SK-N-SH treated with all-trans-retinoic acid at 6 μM for 48 hours (cell line): ENCODE measurements around the gene TIMELESS.
"Not testable (repeated sequence)": the region's sequence is repeated elsewhere in the genome, so short reads cannot be mapped to it uniquely, and the experiment has no call there.

Experiments
- ATAC-seq: fragments of 200-7000 bp; cut with Tn5 transposase; 3 replicates; pipeline ENCODE4 v1.9.1; 2020; ENCODE audit warnings: mild to moderate bottlenecking, moderate library complexity
- BACH2 ChIP-seq: fragments of 250-450 bp; sonication (Bioruptor Pico); IDR thresholded peaks from 2 replicates; pipeline ENCODE4 v1.9.0; 2021; ENCODE audit warnings: mild to moderate bottlenecking, borderline replicate concordance
- CREB5 ChIP-seq: fragments of 250-450 bp; sonication (Bioruptor Pico); IDR thresholded peaks from 2 replicates; pipeline ENCODE4 v1.5.1; 2020; ENCODE audit warnings: low read depth, mild to moderate bottlenecking, moderate library complexity
- CSDC2 ChIP-seq: fragments of 250-450 bp; sonication (Bioruptor Pico); IDR thresholded peaks from 2 replicates; pipeline ENCODE4 v1.5.0; 2020; ENCODE audit warnings: mild to moderate bottlenecking, moderate library complexity
- CSRNP3 ChIP-seq: fragments of 250-450 bp; sonication (Bioruptor Pico); IDR thresholded peaks from 2 replicates; pipeline ENCODE4 v1.5.1; 2021; ENCODE audit warnings: mild to moderate bottlenecking, moderate library complexity
- ISL1 ChIP-seq: fragments of 250-450 bp; sonication (Bioruptor Pico); IDR thresholded peaks from 2 replicates; pipeline ENCODE4 v2.1.2; 2022; ENCODE audit warnings: mild to moderate bottlenecking, moderate library complexity
- OSR1 ChIP-seq: fragments of 250-450 bp; sonication (Bioruptor Pico); IDR thresholded peaks from 2 replicates; pipeline ENCODE4 v1.8.0; 2022; ENCODE audit warnings: moderate library complexity, mild to moderate bottlenecking, inconsistent platforms
- PATZ1 ChIP-seq: fragments of 250-450 bp; sonication (Bioruptor Pico); IDR thresholded peaks from 2 replicates; pipeline ENCODE4 v1.8.0; 2020; ENCODE audit warnings: mild to moderate bottlenecking, moderate library complexity, borderline replicate concordance
- POU6F1 ChIP-seq: fragments of 250-450 bp; sonication (Bioruptor Pico); IDR thresholded peaks from 2 replicates; pipeline ENCODE4 v1.8.0; 2021; ENCODE audit warnings: low read depth, mild to moderate bottlenecking, moderate library complexity, borderline replicate concordance
- PPARA ChIP-seq: fragments of 250-450 bp; sonication (Bioruptor Pico); IDR thresholded peaks from 2 replicates; pipeline ENCODE4 v1.5.0; 2020; ENCODE audit warnings: mild to moderate bottlenecking, borderline replicate concordance
- RARB ChIP-seq: fragments of 250-450 bp; sonication (Bioruptor Pico); IDR thresholded peaks from 2 replicates; pipeline ENCODE4 v1.8.0; 2021; ENCODE audit warnings: mild to moderate bottlenecking, moderate library complexity
- TCF4 ChIP-seq: fragments of 250-450 bp; sonication (Bioruptor Pico); IDR thresholded peaks from 2 replicates; pipeline ENCODE4 v1.8.0; 2021; ENCODE audit warnings: mild to moderate bottlenecking, moderate library complexity, borderline replicate concordance
- TSHZ2 ChIP-seq: fragments of 250-450 bp; sonication (Bioruptor Pico); IDR thresholded peaks from 2 replicates; pipeline ENCODE4 v1.5.0; 2020; ENCODE audit warnings: mild to moderate bottlenecking, moderate library complexity
- ZC3H10 ChIP-seq: fragments of 250-450 bp; sonication (Bioruptor Pico); IDR thresholded peaks from 2 replicates; pipeline ENCODE4 v1.5.1; 2021; ENCODE audit warnings: mild to moderate bottlenecking, moderate library complexity
- ZFP3 ChIP-seq: fragments of 250-450 bp; sonication (Bioruptor Pico); IDR thresholded peaks from 2 replicates; pipeline ENCODE4 v1.5.0; 2020; ENCODE audit warnings: mild to moderate bottlenecking, moderate library complexity
- ZFP30 ChIP-seq: fragments of 450-650 bp; formaldehyde crosslinking; IDR thresholded peaks from 2 replicates; pipeline ENCODE4 v1.5.0; 2022; ENCODE audit warnings: mild to moderate bottlenecking, moderate library complexity
- ZNF565 ChIP-seq: fragments of 450-650 bp; formaldehyde crosslinking; conservative IDR thresholded peaks from 2 replicates; pipeline ENCODE4 v1.5.0; 2020; ENCODE audit warnings: low read depth, mild to moderate bottlenecking, moderate library complexity
- ZNF70 ChIP-seq: fragments of 450-650 bp; formaldehyde crosslinking; IDR thresholded peaks from 2 replicates; pipeline ENCODE4 v1.5.0; 2020; ENCODE audit warnings: mild to moderate bottlenecking, moderate library complexity
- ZNF8 ChIP-seq: fragments of 450-650 bp; formaldehyde crosslinking; IDR thresholded peaks from 2 replicates; pipeline ENCODE4 v1.5.0; 2020; ENCODE audit warnings: mild to moderate bottlenecking, moderate library complexity

TIMELESS gene

GRCh38 chr12:56449622-56449984 lies 377 bp upstream of the TIMELESS start:
- TF ChIP-seq ZNF8 (CRISPR knock-in tag), result no peak
- no peak for TF ChIP-seq ZNF70 (CRISPR knock-in tag)
- no peak for TF ChIP-seq TCF4 (CRISPR knock-in tag)
- TF ChIP-seq PPARA (CRISPR knock-in tag), result no peak
- TF ChIP-seq CREB5 (CRISPR knock-in tag), result no peak
- no peak for TF ChIP-seq PATZ1 (CRISPR knock-in tag)
- no peak for TF ChIP-seq ZFP30
- TF ChIP-seq ISL1 (CRISPR knock-in tag), result no peak
- no peak for TF ChIP-seq RARB
- TF ChIP-seq TSHZ2 (CRISPR knock-in tag), result no peak
- TF ChIP-seq POU6F1 (CRISPR knock-in tag), result no peak
- TF ChIP-seq BACH2 (CRISPR knock-in tag), result no peak
- no peak for TF ChIP-seq CSRNP3 (CRISPR knock-in tag)
- TF ChIP-seq ZC3H10 (CRISPR knock-in tag), result no peak
- ATAC-seq, result no peak; the same call in 2 of the 3 replicates

- ATAC-seq, result not testable (repeated sequence)
These were observed 6.0 kb downstream of the TIMELESS start for GRCh38 chr12:56443208-56443607.

- no peak for ATAC-seq
- TF ChIP-seq CSRNP3 (CRISPR knock-in tag), result no peak
- TF ChIP-seq OSR1 (CRISPR knock-in tag), result no peak
- no peak for TF ChIP-seq PATZ1 (CRISPR knock-in tag)
- no peak for TF ChIP-seq RARB
- TF ChIP-seq ZFP30, result no peak
- TF ChIP-seq ZNF70 (CRISPR knock-in tag), result no peak
- TF ChIP-seq ZFP3 (CRISPR knock-in tag), result no peak
- no peak for TF ChIP-seq CREB5 (CRISPR knock-in tag)
- TF ChIP-seq POU6F1 (CRISPR knock-in tag), result no peak
- no peak for TF ChIP-seq ZNF565 (CRISPR knock-in tag)
- TF ChIP-seq ZNF8 (CRISPR knock-in tag), result no peak
- TF ChIP-seq BACH2 (CRISPR knock-in tag), result no peak
- TF ChIP-seq PPARA (CRISPR knock-in tag), result no peak
- no peak for TF ChIP-seq CSDC2 (CRISPR knock-in tag)
- TF ChIP-seq, all 23 proteins: peak for 0
These were observed 11.6 kb downstream of the TIMELESS start for GRCh38 chr12:56437430-56438176.
